ENCODE measurements around the gene VRK3. TPM values are rescaled to one million over a fixed set of nuclear protein-coding genes. Genes with fewer than 3 reads are reported as not detected.

The VRK3 gene
- total RNA-seq, 2 experiments from 2014 or later: 80.0 to 80.6 TPM

DNA sequence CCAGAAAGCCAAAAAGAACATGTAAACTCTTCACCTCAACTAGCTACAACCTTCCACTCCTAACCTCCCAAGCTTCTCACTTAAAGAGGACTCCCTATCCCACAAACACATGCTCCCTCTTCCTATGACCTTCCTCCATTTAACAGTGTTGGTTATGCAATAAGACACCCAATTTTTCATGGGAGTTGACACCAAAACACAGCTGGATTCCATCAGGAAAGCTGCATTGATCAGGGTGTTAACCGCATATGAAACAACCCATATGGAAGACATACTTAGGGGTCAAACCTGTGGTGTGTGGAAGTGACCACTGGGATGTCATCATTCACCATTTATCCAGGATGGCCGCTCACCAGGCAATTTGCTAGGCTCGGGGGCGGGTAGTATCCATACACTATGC lies 22.5 kb upstream of the VRK3 start:
- ChIA-PET POLR2A (no interaction called here), CTCF (interaction anchor here (1.3 kb wide), 1 partner anchor 8 kb away, joined by 3 read pairs; no protein-coding TSS in a partner anchor)
- no peak for DNase-seq
- H3K4me1 Mint-ChIP-seq: peaks cover 12% of the 10 kb centered on the region
- H3K27me3 Mint-ChIP-seq: peaks cover 3% of the 10 kb centered on the region
- H3K27ac Mint-ChIP-seq: no peak overlapping the region
- peaks cover 53% of the 10 kb centered on the region for H3K9me3 Mint-ChIP-seq
- peaks cover 55% of the 10 kb centered on the region for H3K36me3 Mint-ChIP-seq (ENCODE audit: low read depth)
- no peak overlapping the region for H3K4me3 Mint-ChIP-seq

DNA sequence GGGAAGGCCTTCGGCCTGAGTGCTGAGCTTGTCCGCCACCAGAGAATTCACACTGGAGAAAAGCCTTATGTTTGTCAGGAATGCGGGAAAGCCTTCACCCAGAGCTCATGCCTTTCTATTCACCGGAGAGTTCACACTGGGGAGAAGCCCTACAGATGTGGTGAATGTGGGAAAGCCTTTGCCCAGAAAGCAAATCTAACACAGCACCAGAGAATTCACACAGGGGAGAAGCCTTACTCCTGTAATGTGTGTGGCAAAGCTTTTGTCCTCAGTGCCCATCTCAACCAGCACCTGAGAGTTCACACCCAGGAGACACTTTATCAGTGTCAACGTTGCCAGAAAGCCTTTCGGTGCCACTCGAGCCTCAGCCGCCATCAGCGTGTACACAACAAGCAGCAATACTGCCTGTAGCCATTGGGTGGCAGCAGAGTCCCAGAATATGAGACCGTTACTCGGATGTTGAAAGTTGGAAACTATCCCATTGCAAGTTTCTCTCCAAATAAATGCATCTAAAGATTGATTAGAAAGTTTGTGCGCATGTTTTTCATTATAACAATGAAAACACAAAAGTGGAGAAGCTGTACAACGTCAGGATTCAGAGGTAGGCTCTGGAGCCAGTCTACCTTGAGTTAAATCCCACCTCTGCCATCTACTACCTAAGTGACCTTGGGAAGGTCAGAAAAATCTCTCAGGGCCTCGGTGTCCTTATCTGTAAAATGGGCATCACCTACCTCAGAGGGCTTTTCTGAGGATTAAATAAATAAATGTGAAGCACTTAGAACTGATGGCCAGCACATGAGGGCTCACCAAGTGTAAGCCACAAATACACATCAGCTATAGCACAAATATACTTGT lies 21.7 kb upstream of the VRK3 start:
- peaks cover 12% of the 10 kb centered on the region for H3K4me1 Mint-ChIP-seq
- no peak overlapping the region for H3K27ac Mint-ChIP-seq
- CTCF ChIA-PET: interaction anchor here (1.3 kb wide), 1 partner anchor 9 kb away, joined by 3 read pairs; no protein-coding TSS in a partner anchor
- peaks cover 63% of the 10 kb centered on the region for H3K36me3 Mint-ChIP-seq (ENCODE audit: low read depth)
- DNase-seq: peak; percentile 30
- H3K9me3 Mint-ChIP-seq: peaks cover 59% of the 10 kb centered on the region
- POLR2A ChIA-PET: no interaction called here
- H3K27me3 Mint-ChIP-seq: peaks cover 3% of the 10 kb centered on the region
- H3K4me3 Mint-ChIP-seq: no peak overlapping the region

DNA sequence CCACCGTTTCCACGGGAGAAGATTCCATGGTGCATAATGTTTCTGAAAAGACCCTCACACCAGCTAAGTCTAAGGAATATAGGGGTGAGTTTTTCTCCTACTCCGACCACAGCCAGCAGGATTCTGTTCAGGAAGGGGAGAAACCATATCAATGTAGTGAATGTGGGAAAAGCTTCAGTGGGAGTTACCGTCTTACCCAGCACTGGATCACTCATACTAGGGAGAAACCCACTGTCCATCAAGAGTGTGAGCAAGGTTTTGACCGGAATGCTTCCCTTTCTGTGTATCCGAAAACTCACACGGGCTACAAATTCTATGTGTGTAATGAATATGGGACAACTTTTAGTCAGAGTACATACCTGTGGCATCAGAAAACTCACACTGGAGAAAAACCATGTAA lies 19.8 kb upstream of the VRK3 start:
- peaks cover 82% of the 10 kb centered on the region for H3K36me3 Mint-ChIP-seq (ENCODE audit: low read depth)
- no peak overlapping the region for H3K27ac Mint-ChIP-seq
- H3K9me3 Mint-ChIP-seq: peaks cover 58% of the 10 kb centered on the region
- DNase-seq: no peak
- H3K4me3 Mint-ChIP-seq: no peak overlapping the region
- ChIA-PET POLR2A (no interaction called here), CTCF (no interaction called here)
- H3K27me3 Mint-ChIP-seq: no peaks in the 10 kb centered on the region
- H3K4me1 Mint-ChIP-seq: no peaks in the 10 kb centered on the region

DNA sequence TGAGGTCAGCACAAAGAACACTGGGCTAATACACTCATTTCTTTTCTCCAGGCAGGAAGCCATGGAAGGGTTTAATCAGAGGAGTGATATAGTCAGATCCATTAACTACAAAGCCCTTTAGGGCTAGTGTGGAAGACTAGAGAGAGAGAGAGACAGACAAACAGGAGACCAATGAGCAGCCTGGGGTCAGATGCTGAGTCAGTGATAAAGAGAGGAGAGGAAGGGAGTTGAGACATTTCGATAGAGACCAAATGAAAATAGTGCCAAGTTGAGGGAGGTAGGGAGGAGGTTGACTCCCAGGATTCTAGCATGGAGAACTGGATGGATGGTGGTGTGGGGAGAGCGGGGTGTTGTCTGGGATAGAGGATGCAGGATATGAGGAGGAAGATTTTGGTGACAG lies 18.8 kb upstream of the VRK3 start:
- no peak for DNase-seq
- H3K4me3 Mint-ChIP-seq: no peak overlapping the region
- POLR2A ChIA-PET: no interaction called here

DNA sequence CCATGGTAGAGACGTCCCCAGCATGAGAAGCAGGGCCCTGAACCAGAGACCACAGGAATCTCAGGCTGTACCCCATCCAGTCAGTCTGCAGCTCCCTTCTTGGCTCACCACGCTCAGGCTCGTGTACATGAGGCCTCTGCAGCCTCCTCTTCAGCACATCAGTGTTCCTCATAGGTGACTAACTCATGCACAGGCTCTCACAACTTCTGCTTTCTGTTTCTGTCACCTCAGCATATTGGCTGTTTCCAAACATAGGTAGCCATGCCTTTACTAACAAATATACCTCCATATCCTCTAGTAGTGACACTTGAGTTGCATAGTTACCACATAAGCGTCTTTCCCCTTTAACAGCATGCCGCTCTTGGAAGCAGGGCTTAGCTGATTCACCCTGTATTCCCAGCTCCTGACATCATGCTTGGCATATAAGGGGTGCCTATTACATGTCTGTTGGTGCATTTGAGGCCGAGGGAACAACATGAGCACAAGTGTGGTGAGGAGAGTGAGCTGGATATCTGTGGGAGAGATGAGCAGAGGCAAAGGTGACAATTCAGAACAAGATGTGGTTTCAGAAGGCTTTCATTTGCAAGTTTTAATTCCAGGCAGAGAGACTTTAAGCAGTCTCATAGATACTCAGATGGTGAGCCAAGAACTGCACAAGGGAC lies 17.3 kb upstream of the VRK3 start:
- H3K36me3 Mint-ChIP-seq (ENCODE audit: low read depth): peaks cover 80% of the 10 kb centered on the region
- no peak overlapping the region for H3K4me3 Mint-ChIP-seq
- POLR2A ChIA-PET: no interaction called here
- CTCF ChIA-PET: no interaction called here
- DNase-seq: no peak
- H3K27ac Mint-ChIP-seq: no peak overlapping the region
- H3K27me3 Mint-ChIP-seq: no peaks in the 10 kb centered on the region
- H3K9me3 Mint-ChIP-seq: peaks cover 50% of the 10 kb centered on the region
- no peaks in the 10 kb centered on the region for H3K4me1 Mint-ChIP-seq

More for the DNA sequence above, 18.8 kb upstream of the VRK3 start:
- H3K27ac Mint-ChIP-seq: no peak overlapping the region
- CTCF ChIA-PET: interaction anchor here (0.7 kb wide), 1 partner anchor 120 kb away, joined by 3 read pairs; no protein-coding TSS in a partner anchor
- peaks cover 58% of the 10 kb centered on the region for H3K9me3 Mint-ChIP-seq
- no peaks in the 10 kb centered on the region for H3K4me1 Mint-ChIP-seq
- H3K36me3 Mint-ChIP-seq (ENCODE audit: low read depth): peaks cover 91% of the 10 kb centered on the region
- H3K27me3 Mint-ChIP-seq: no peaks in the 10 kb centered on the region

DNA sequence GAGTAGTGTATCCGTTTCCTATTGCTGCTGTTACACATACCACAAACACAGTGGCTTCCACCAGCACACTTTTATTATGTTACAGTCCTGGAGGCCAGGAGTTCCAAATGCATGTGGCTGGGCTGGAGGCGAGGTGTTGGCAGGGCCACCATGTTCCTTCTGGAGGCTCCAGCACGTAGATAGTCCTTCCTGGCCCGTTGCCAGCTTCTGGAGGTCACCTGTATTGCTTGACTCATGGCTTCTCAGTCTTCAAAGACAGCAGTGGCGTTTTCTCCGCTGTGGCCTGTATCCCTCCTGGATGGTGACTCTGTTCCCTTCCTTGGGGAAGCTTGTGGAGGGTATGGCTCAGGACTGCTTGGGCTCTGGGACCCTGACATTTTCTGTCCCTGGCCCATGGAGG lies 15.8 kb upstream of the VRK3 start:
- peaks cover 40% of the 10 kb centered on the region for H3K9me3 Mint-ChIP-seq
- no peaks in the 10 kb centered on the region for H3K27me3 Mint-ChIP-seq
- no peak overlapping the region for H3K27ac Mint-ChIP-seq

DNA sequence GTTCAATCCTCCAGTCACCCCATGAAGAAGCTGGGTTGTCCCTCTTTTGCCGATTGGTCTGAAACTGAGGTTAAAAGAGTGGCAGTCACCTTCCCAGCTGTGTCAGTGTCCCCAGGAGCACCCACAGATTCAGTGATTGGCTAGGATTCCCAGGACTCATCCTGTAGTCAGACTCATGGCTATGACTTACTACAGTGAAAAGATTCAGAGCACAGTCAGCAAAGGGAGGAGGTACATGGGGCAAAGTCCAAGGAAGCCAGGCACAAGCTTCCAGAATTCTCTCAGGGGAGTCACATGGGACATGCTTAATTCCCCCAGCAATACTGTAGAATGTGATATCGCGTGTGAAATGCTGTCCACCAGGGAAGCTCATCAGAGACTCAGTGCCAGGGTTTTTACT lies 14.8 kb upstream of the VRK3 start:
- H3K27me3 Mint-ChIP-seq: no peaks in the 10 kb centered on the region
- H3K36me3 Mint-ChIP-seq (ENCODE audit: low read depth): peaks cover 67% of the 10 kb centered on the region
- no peak overlapping the region for H3K4me3 Mint-ChIP-seq
- CTCF ChIA-PET: no interaction called here
- no peak for DNase-seq
- no peaks in the 10 kb centered on the region for H3K4me1 Mint-ChIP-seq
- peaks cover 30% of the 10 kb centered on the region for H3K9me3 Mint-ChIP-seq
- POLR2A ChIA-PET: interaction anchor here (1.4 kb wide), 1 partner anchor 11 kb away, joined by 4 read pairs; no protein-coding TSS in a partner anchor
- no peak overlapping the region for H3K27ac Mint-ChIP-seq

More for the DNA sequence above, 15.8 kb upstream of the VRK3 start:
- Mint-ChIP-seq H3K36me3 (ENCODE audit: low read depth) (peaks cover 74% of the 10 kb centered on the region), H3K4me3 (no peak overlapping the region), H3K4me1 (no peaks in the 10 kb centered on the region)
- POLR2A ChIA-PET: no interaction called here
- CTCF ChIA-PET: no interaction called here
- no peak for DNase-seq

DNA sequence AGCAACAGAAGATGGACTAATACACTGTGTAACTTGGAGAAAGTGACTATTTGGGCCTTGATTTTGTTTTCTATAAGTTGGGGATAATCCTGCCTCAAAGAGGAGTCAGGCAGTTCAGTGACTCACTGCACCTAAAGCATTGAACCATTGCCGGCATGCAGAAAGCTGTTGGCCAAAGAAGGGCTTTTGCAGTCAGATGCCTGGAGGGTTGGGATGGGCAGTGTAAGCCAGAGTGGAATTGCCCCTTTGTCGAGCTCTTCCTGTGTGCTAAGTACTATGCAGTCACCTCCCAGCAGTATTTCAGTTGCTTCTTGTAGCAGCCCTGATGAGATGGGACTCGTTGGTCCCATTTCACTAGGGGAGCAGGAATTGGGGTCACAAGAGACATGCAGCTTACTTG lies 11.7 kb upstream of the VRK3 start:
- DNase-seq: no peak
- CTCF ChIA-PET: no interaction called here
- POLR2A ChIA-PET: no interaction called here
- Mint-ChIP-seq H3K4me1 (no peaks in the 10 kb centered on the region), H3K9me3 (peaks cover 2% of the 10 kb centered on the region), H3K27me3 (no peaks in the 10 kb centered on the region), H3K36me3 (ENCODE audit: low read depth) (peaks cover 62% of the 10 kb centered on the region), H3K4me3 (no peak overlapping the region), H3K27ac (no peak overlapping the region)

DNA sequence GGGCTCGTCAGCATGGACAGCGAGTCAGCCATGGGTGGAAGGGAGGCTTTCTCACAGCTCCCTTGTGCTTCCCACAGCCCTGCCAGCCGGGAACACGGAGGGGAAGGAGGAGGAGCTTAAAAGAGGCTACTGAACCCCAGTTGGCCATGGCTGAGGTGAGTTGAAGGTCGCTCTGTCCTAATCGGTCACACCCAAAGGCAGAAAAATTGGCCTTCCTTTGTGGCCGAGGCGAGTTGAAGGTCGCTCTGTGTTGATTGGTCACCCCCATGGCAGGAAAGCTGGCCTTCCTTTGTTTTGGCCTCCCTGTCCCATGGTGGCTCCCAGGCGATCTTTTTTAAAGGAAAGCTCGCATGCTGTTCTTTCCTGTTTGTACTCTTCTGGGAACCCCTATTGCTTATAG lies 5.8 kb upstream of the VRK3 start:
- ChIA-PET POLR2A (no interaction called here), CTCF (no interaction called here)
- Mint-ChIP-seq H3K27ac (no peak overlapping the region), H3K9me3 (peaks cover 2% of the 10 kb centered on the region), H3K36me3 (ENCODE audit: low read depth) (peaks cover 45% of the 10 kb centered on the region), H3K27me3 (no peaks in the 10 kb centered on the region), H3K4me3 (no peak overlapping the region), H3K4me1 (peaks cover 13% of the 10 kb centered on the region)
- no peak for DNase-seq

DNA sequence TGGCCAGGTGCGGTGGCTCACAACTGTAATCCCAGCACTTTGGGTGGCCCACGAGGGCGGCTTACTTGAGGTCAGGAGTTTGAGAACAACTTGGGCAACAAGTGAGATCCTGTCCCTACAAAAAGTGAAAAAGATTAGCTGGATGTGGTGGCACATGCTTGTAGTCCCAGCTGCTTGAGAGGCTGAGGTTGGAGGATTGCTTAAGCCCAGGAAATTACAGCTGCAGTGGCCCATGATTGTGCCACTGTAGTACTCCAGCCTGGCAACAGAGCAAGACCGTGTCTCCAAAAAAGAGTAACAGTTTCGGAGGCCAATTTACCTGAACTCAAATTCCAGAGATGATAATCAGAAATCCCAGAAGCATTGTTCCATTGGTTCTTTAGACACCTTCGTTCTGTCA lies 5.1 kb upstream of the VRK3 start:
- H3K27me3 Mint-ChIP-seq: no peaks in the 10 kb centered on the region

DNA sequence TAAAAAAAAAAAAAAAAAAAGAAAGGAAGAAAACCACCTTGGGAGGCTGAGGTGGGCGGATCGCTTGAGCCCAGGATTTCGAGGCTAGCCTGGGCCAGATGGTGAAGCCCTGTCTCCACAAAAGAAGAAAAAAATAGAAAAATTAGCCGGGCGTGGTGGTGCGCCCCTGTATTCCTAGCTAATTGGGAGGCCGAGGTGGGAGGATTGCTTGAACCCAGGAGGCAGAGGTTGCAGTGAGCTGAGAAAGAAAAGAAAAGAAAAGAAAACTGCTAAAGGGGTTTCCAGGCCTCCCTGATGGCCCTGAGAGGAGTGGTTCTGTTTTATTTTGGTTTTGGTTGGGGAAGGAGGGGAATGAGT lies 1.4 kb upstream of the VRK3 start:
- ChIA-PET CTCF (no interaction called here), POLR2A (interaction anchor here (1.4 to 2.7 kb wide), 2 partner anchors 34 to 97 kb away, joined by 4 to 17 read pairs; partner anchors contain the start of genes ATF5 and NUP62)
- peaks cover 42% of the 10 kb centered on the region for H3K4me1 Mint-ChIP-seq
- H3K4me3 Mint-ChIP-seq: peak overlapping the region; percentile 85
- peaks cover 25% of the 10 kb centered on the region for H3K36me3 Mint-ChIP-seq (ENCODE audit: low read depth)
- H3K9me3 Mint-ChIP-seq: peaks cover 4% of the 10 kb centered on the region
- no peak for DNase-seq
- H3K27ac Mint-ChIP-seq: no peak overlapping the region
- no peaks in the 10 kb centered on the region for H3K27me3 Mint-ChIP-seq

More for the DNA sequence above, 5.1 kb upstream of the VRK3 start:
- peaks cover 46% of the 10 kb centered on the region for H3K36me3 Mint-ChIP-seq (ENCODE audit: low read depth)
- no peak overlapping the region for H3K4me3 Mint-ChIP-seq
- POLR2A ChIA-PET: no interaction called here
- CTCF ChIA-PET: no interaction called here
- no peak overlapping the region for H3K27ac Mint-ChIP-seq
- peaks cover 4% of the 10 kb centered on the region for H3K9me3 Mint-ChIP-seq
- DNase-seq: no peak
- peaks cover 17% of the 10 kb centered on the region for H3K4me1 Mint-ChIP-seq

DNA sequence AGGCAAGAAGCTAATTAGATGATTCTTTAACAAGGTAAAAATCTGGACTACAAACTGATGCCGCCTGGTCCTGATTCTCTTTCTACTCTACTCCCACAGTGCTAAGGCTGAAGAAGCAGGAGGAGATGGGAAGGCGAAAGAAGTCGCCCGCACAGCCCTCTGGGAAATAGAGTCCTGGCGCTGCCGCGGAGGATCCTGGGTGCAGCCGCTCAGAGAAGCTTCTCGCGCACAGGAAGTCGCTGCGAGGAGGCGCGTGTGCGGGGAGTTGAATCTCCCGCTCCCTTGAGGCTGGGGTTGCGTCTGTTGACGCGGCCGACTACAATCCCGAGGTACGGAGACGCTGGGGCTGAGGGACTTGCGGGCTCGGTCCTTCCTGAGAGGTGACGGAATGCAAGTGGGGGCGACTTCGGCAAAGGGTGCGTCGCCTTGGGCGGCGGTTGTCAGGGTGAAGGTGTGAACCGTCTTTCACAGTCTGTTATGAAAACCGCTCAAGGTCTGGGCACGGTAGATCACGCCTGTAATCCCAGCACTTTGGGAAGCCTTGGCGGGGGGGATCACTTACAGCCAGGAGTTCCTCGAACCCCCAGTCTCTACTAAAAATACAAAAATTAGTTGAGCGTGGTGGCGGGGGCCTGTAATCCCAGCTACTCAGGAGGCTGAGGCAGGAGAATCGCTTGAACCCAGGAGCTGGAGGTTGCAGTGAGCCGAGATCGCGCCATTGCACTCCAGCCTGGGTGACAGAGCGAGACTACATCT lies 800 bp upstream of the VRK3 start, which contains the start of gene ZNF473:
TSS of gene ZNF473 (plus strand) at position 212 of the 756 bp plus-strand sequence. CDS start 5,078 bp downstream, outside the sequence.
- Mint-ChIP-seq H3K27me3 (no peaks in the 10 kb centered on the region), H3K4me1 (peaks cover 45% of the 10 kb centered on the region), H3K27ac (peak within 1 kb of the TSS; percentile 86), H3K9me3 (peaks cover 4% of the 10 kb centered on the region), H3K4me3 (peak within 1 kb of the TSS; percentile 85), H3K36me3 (ENCODE audit: low read depth) (peaks cover 20% of the 10 kb centered on the region)
- ChIA-PET CTCF (interaction anchor here (0.6 kb wide), 1 partner anchor 98 kb away, joined by 3 read pairs; no protein-coding TSS in a partner anchor), POLR2A (interaction anchor here (0.7 to 2.7 kb wide), 8 partner anchors 9 to 699 kb away, joined by 3 to 17 read pairs (median 3); partner anchors contain the start of genes AKT1S1, ATF5, NUP62 and TBC1D17)
- DNase-seq: peak; percentile 93

DNA sequence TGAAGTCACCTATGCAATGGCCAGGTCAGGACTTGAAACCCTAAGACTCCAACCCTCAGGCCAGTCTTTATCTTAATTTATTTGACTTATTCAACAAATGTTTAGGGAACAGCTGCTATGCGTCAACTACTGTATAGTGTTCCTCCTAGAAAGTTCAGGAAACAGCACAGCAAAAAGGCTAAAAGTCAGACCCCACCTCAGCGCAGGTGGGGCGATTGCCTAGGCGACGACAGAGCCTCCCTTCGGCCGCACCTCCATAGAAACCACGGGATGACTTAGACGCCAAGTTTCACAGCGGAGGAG lies 502 bp downstream of the VRK3 start:
- peaks cover 49% of the 10 kb centered on the region for H3K4me1 Mint-ChIP-seq
- POLR2A ChIA-PET: interaction anchor here (0.9 to 2.7 kb wide), 7 partner anchors 14 to 700 kb away, joined by 3 to 17 read pairs (median 3); partner anchors contain the start of genes AP2A1, ATF5 and NUP62

More for the DNA sequence above, 502 bp downstream of the VRK3 start:
- Mint-ChIP-seq H3K4me3 (peak overlapping the region; percentile 85), H3K27me3 (no peaks in the 10 kb centered on the region), H3K27ac (peak overlapping the region; percentile 86), H3K9me3 (peaks cover 4% of the 10 kb centered on the region), H3K36me3 (ENCODE audit: low read depth) (peaks cover 27% of the 10 kb centered on the region)
- CTCF ChIA-PET: interaction anchor here (0.6 kb wide), 1 partner anchor 113 kb away, joined by 3 read pairs; no protein-coding TSS in a partner anchor
- no peak for DNase-seq
